GM21360 (cell line): Measurements from ENCODE around the gene NUFIP1.
"Not testable (repeated sequence)": the region's sequence is repeated elsewhere in the genome, so short reads cannot be mapped to it uniquely, and the experiment has no call there.

Experiments
- ATAC-seq: cut with Tn5 transposase; IDR thresholded peaks from one replicate; pipeline ENCODE4 v1.9.1; 2021; ENCODE audit warnings: mild to moderate bottlenecking, moderate library complexity; ENCODE audit not compliant: unreplicated experiment

Gene NUFIP1

DNA sequence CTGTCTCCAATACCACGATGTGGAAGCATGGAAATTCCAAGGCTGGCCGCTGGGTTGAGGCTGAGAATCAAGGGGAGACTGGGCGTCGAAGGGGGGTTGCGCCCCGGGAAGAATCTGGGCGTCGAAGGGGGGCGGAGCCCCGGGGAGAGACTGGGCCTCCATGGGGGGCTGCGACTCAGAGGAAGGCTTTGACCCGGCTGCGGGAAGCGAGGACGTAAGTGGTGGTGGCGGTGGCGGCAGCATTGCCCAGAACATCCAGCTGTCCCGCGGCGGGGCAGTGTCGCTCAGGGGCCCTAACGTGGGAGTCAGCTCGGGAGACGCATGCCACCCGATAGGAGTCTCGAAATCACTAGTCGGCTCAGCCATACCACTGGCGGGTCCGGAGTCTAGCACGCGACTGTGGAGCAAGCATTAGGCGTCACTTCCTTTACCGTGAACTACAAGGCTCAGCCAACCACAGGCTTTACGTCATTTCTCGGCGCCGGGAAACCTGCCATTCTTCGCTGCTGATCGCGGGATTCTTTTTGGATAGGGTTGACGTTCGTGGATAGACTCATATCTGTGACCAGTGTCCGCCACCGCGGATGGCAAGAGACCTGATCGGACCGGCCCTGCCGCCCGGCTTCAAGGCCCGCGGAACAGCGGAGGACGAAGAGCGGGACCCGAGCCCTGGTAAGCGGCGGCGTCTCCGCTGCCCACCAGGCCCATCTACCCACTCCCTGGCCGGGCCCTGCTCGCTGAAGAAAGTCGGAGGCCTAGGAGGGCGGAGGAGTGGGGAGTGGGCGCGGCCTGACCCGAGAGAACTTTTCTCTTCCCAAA is at the start of gene NUFIP1, which contains the start of gene GPALPP1:
NUFIP1 (minus strand) TSS at position 401 of the 819 bp plus-strand sequence; CDS start at position 366, 35 bp downstream.
GPALPP1 (plus strand) TSS at position 468 of the 819 bp plus-strand sequence; CDS start at position 585, 117 bp downstream.
- ATAC-seq: peak; percentile 98

DNA sequence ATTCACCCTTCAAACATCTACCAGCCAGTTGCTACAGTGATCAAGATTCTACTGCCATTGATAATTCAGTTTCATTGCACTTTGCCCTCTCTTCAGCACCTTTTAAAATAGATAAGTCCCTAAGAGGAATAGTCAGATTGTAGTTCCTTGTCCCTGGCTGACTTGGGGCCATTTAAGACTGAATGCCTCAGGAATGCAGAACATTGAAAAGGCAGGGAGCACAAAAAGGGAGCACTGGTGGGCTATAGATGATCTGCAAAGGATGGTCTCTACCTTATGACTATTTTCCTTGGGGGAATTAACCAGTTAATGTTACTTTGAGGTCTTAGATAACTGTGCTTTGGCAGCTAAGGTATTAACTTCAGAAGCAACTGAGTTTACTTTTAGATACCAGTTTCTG is 46.9 kb upstream of the NUFIP1 start:
- ATAC-seq: no peak

DNA sequence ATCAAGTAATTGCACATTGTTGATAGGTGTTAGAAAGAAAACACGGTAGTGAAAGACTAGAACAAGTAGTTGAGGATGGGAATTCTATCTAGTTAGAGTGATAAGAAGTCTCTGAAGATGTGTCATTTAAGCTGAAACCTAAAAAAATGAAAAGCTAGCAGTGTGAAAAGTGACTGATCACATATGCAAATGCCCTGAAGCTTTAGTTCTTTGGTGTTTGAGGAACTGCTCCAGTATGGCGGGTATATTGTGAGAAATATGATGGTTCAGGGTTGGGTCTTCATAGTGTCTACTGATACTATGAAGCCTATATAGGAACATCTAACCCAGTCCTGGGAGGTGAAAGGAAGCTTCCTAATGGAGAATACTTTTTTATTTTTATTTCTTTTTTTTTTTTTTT is 45.1 kb upstream of the NUFIP1 start:
- ATAC-seq: no peak

DNA sequence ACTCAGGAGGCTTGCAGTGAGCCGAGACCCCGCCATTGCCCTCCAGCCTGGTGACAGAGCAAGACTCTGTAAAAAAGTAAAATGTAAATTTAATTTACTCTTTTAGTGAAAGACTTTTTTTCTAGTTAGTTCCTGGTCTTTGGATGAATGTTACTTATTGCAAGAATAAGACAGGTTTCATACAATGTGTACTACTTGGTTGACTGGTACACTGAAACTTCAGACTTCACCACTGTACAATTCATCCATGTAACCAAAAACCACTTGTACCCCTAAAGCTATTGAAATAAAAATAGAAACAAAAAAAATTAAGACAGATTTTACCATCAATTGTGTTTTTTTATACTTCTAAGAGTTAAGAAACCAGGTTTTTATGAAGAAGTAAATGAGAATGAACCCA is 35.6 kb upstream of the NUFIP1 start:
- no peak for ATAC-seq

DNA sequence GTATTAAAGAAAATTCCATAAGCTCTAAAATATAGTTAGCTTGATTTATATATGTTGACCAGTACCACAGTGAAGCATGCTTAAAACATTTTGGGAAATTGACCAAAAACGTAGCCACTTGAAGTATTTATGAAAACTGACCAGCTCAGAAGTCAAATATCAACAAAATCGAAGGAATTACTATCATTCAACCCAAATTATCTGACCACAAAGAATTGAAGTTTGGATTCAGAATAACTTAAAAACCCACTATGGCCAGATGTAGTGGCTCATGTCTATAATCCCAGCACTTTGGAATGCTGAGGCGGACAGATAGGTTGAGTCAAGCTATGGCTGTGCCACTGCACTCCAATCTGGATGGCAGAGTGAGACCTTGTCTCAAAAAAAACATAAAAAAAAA is 32.0 kb upstream of the NUFIP1 start:
- ATAC-seq: no peak

DNA sequence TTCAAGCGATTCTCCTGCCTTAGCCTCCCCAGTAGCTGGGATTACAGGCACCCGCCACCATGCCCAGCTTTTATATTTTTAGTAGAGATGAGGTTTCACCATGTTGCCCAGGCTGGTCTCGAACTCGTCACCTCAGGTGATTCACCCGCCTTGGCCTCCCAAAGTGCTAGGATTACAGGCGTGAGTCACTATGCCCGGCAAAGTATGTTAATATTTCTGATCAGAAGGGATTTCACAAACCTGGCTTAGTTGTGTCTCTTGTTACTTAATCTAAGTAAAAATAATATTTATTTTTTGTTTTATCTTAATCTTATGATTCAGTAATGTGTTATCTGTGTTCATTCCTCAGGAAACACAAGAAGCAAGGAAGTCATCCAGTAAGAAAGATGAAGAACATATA is 30.7 kb upstream of the NUFIP1 start:
- ATAC-seq: not testable (repeated sequence)

DNA sequence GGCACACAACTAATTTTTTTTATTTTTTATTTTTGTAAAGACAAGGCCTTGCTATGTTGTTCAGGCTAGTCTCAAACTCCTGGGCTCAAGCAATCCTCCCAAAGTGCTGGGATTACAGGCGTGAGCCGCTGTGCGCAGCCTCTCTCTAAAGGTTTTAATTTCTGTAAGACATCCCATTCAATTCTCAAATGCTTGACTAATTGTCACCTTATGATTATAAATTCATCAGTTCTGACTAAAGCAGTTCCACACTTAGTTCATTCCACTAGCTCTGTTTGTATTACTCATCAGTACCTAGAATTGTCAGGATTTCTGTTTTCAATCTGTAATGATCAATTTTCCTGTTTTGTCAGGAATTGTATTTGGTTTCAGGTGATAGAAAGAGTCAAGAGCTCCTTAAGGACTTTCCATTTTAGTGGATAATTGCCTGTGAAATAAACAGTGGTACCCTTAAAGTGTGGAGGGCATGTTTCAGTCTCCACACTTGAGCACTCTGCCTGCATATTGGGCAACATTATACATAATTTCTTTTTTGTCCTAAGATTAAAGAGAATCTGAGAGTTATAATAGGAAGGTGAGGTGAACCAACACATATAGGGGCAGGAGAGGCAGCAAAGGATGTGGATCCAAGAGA is 27.6 kb upstream of the NUFIP1 start:
- no peak for ATAC-seq

DNA sequence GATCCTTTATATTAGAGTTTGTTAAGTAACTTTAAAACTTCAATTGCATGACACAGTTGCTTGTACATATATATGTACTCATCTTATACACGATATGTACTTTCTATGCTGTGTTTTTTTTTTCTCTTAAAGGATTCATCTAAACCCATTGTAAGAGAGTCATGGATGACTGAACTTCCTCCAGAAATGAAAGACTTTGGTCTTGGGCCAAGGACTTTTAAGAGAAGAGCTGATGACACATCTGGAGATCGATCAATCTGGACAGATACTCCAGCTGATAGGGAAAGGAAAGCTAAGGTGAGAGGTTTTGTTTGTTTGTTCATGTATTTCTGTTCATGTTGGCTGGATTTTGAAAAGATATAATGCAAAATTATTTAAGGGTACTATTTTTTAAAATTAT is 26.0 kb upstream of the NUFIP1 start:
- no peak for ATAC-seq

DNA sequence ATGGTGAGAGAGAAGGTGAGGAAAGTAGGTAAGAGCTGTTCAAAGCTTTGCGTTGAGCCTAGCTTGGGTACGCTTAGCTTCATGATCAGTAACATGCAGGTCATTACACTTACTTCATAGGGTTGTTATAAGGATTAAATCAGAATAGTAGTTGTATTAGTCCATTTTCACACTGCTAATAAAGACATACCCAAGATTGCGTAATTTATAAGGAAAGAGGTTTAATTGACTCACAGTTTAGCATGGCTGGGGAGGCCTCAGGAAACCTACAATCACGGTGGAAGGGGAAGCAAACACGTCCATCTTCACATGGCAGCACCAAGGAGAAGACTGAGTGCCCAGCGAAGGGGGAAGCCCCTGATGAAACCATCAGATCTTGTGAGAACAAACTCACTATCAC is 21.9 kb upstream of the NUFIP1 start:
- ATAC-seq: no peak

DNA sequence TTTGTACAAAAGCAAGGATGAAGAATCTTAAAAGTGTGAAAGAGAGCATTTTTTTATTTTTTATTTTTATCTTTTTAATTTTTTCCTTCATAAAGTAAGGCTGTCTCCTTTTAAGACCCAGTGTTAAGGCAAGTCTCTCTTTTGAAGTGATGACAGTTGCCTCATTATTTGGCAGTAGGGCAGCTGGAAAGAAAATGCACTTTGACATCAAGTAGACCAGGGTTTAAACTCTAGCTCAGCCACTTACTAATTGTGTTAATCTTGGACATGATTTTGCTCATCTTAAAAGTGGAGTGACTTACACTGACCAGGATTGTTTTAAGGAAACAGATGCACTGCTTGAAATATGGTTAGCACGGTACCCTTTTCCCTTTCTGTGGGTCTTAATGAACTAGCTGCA is 18.6 kb upstream of the NUFIP1 start:
- ATAC-seq: no peak

DNA sequence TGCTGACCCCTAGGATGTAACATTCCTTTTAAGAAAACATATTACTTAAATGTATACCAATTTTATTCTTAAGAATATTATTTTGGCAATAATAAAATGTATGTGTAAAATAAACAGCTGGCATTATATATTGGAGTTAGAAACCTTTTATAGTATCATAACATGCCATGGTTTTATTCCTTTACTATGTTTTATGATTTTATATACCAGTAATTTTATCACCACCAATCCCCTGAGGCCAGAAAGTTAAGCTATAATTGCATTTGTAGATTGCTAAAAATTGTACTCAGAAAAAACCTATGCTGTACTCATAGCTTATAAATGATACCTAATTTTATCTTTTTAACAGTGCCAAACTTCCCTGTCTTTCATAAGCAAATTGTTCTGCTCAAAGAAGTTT is 18.0 kb upstream of the NUFIP1 start:
- ATAC-seq: no peak

DNA sequence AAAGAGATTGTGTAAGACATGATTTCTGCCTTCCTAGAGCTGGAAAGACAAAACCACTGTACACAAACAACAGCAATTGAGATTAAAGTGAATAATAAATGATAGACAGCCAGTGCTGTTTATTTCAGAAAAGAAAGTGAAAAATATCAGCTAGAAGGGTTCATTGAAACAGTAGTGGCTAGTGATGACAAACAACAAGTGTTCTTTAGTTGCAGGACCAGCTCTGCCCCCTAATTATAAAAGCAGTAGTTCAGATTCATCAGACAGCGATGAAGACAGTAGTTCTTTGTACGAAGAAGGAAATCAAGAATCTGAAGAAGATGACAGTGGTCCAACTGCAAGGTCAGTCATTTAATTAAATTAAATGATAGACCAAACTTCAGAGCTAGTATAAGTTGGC is 14.8 kb upstream of the NUFIP1 start:
- ATAC-seq: no peak

DNA sequence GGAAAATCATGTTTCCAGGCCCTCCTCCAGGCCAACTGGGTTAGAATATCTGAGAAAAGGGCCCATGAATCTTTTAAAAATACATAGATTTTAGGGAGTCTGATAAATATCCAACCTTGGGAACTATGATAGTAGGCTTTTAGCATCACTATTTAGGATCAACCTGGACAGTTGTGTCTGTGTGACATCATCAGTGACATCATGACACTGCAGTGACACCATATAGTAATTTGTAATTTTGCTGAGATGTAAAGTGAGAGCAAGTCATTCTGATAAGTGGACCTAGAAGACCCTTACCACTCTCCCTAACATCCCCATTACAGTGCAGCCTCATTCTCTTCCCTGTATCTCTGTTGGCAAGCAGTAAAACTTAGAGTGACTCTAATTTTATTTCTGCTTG is 14.1 kb upstream of the NUFIP1 start:
- ATAC-seq: no peak

DNA sequence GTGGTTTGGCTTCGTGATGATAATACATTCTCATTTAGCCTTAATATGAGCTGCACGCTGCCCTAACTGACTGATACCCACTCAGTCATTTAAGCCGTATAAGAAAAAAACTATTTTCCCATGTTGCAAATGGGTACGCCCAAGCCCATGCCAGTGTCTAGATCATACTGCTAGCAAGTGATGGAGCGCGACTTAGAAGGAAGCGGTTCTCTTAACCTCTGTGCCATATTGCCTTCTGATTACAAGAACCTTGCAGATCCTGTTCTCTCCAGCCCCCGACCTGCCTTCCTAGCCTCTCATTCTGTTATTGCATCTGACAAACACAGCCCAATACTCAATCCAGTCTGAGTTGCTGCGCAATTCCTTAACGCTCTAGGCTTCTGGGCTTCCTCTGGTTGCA is 670 bp upstream of the NUFIP1 start:
- no peak for ATAC-seq

DNA sequence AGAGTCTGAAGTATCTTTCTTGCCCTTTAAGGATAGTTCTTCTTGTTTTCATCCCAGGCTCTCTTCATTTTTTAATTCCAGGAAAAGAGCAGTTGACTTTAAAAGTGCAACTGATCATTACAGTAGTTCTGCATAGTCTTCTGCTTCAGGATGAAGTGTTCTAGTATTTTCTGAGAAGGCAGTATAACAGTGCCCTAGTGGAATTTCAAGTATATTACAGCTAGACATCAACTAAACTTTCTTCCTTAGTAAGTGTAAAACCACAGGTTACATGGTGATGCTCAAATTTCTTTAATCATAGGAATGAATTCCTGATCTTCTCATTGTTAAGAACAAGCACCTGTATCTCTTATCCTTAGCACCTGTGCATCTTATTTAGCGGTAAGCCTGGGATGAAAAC is 10.9 kb downstream of the NUFIP1 start:
- ATAC-seq: no peak

DNA sequence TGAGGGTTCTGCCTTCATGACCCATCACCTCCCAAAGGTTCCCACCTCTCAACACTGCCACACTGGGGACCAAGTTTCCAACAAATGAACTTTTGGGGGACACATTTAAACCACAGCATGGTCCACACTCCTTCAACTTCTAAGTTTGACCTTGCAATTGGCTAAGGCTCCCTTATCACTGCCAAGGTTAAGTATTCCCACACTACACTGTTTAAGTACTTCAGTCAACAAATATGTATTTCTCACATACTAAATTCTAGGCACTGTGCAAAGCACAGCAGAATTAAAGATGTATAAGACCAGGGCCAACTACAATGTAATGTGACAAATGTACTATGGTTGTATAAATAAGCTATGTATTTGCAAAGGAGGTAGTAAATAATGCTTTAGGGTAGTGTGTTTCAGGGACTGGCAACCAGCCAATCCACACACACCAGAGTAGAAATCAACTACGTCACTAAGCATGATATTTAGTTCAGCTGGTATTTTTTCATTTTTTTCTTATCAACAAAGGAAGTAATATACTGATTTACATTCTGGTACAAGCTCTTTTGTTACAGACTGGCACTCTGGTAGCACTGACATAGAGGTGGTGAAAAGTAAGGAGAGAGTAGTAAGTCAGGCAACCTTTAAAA is 12.2 kb downstream of the NUFIP1 start:
- ATAC-seq: no peak

DNA sequence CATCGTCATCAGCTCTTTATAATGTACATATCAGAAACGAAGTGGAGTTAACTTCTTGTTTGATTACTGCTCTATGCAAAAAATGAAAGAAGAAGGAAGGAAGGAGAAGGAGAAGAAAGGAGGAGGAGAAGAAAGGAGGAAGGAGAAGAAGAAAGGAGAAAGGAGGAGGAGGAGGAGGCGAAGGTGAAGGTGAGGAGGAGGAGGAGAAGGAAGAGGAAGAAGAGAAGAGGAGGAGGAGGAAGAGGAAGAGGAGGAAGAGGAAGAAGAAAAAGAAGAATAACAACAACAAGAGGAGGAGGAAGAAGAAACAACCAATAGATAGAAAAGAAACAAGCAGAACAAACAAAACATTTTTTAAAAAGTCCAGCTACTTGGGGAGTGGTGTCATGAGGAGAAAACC is 13.1 kb downstream of the NUFIP1 start:
- ATAC-seq: no peak

DNA sequence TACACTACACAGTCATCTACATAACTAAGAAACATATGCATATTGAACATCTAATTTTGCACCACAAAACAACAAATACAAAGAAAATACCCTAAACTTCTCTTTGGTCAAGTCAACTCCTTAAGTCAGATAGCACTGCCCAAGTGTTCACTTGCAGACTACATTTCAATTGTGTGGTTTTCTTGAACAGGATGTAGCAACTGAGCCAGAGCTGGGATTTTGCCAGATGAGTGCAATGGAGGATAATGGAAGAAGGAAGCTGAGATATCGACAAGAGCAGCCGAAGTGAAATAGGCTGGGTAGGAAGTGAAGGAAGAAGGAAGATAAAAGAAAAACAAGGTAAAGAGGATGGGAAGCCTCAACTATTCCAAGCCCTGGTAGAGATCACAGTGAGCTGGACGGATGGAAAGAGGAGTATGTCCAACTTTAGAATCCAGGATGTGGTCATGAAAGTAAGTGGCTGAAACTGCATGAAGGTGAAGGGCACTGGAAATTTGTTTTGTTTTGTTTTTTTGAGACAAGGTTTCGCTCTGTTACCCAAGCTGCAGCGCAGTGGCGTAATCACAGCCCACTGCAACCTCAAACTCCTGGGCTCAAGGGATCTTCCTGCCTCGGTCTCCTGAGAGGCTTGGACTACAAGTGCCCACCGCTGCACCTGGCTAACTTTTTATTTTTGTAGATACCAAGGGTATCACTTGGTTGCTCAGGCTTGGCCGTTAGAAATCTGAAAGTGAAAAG is 15.0 kb downstream of the NUFIP1 start:
- no peak for ATAC-seq

DNA sequence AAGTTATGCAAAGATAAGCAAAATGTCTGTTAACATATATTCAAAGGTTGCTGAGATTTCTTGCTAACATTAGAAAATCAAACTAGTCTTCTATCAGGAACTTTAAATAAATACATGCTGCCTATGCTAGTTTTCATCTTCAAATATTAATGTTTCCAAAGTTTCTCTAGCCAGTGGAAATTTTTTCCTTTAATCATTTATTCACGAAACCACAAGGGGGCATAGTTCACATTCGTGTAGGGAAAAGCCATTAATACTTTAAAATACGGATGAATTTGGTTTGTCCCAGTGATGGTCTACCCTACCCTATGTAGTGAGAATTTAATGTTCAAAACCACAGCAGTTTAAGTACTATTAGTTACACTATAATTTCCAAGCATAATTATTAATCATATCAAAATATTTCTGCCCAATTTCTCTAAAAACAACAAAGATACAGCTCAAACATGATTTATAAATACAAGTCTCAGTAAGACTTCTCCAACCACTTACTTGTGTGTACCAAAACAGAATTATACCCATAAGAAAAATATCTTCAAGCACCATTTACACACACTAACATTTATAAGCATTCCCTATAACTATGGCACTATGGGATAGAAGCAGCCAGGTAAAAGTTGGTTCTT is 16.2 kb downstream of the NUFIP1 start:
- ATAC-seq: no peak

DNA sequence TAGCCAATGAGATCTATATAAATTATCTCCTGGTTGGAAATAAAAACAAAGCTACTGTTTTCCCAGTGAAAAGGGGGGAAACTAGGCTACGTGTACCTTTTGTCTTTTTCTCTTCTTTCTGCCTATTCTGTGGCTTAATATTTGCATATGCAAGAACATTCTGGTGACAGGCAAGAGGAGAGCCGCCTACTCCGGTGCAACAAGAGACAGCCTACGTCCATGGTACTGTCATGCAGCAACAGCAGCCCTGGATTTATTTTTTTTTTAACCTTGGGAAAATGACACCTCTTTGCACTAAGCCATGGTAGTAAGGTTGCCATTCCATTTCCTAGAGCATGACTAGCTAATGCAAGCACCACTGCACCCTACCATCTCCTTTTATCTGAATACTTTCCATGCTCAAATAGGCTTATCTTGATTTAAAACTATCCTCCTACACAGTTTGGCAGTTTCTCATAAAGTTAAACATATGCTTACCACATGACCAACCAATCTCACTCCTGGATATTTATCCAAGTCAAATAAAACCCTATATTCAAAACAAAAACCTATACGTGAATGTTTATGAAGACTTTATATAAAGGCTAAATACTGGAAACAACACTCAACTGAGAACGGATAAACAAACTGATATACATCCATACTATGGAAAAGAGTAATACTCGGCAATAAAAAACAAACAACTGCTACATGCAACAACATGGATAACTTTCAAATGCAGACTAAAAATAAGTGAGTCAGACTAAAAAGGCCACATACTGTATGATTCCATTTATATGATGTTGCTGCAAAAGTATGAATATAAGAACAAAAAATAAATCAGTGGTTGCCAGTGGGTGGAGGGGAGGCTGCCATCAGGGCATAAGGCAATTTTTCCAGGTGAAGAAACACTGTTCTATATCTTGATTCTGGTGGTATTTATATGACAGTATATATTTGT is 17.3 kb downstream of the NUFIP1 start:
- ATAC-seq: no peak
